IPS DF 19.7 (cell line): Measurements from ENCODE around the gene IGSF3.

Experiments used
- DNase-seq: peaks from one replicate; pipeline ENCODE4 v3.0.0-alpha.2; 2013; ENCODE audit warnings: low read depth, low spot score

The IGSF3 gene

DNA sequence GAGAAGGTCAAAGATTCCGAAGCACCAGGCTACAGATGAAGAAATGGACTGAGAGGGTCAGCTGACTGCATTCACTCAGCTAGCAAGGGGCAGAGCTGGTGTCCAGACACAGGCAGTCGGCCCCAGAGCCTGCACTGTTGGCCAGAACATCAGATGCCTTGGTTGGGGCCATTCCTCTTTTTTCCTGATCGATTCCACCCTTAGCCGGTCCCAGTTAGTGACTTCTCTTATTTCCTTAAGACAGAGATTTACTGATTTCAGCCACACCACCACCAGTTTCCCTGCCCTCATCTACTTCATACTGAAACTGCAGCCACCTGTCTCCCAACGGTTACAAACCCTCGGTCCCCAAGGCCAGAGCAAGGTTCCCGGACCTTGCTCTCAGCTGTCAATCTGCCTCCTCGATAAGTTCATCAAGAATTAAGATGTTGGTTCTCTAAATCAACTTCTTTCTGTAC, 108.2 kb downstream of the IGSF3 start:
- DNase-seq, result no peak

DNA sequence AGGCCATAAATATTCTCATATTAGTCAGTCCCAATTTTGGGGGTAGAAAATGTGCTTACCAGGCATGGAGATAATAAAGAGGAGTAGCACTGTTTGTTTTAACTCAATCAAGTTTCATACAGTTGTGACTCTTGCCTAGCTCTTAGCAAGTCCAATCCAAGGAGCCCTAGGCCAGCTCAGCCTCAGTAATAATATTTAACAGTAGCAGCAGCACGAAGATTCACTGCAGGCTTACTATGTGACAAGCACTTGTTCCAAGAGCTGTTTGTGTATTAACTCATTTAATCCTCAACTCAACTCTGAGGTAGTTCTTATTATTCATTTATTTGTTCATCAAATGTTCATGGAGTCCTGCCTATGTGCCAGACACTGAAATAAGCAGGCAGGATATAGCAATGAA, 109.0 kb downstream of the IGSF3 start:
- no peak for DNase-seq

DNA sequence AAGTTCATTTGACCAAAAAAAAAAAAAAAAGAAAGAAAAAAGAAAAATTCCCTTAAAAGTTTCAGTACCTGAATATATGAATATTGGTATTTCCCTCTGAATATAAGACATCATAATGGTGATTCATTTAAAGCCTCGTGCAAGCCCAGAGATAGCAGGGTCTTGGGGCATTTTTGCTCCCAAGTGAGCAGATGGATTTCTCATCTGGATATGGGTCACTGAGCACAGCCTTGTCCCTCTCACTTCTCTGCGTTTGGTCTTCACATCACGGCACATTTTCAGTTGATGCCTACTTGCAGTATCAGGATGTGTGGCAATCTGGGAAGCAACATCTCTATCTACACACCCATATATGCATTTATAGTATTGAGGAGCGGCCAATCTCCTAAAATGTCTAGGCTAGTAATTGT, 109.4 kb downstream of the IGSF3 start:
- no peak for DNase-seq

DNA sequence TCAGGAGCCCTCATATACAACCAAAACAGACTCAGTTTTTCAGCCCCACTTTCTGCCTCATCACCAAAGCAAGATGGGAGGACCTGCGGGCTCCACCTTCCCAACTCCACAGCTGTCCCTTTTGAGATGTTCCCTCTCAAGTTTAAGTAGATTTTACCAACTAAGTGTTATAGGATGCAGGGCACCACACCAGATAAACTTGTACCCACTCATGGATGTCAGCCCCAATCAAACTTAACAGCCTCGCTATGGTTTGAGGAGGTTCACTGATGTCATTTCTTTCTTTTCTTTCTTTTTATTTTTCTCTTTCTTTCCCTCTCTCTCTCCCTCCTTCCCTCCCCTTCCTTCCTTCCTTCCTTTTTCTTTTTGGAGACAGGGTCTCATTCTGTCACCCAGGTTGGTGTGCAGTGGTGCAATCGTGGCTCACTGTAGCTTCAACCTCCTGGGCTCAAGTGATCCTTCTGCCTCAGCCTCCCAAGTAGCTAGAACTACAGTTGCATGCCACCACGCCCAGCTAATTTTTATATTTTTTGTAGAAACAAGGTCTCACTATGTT, 110.1 kb downstream of the IGSF3 start:
- no peak for DNase-seq

DNA sequence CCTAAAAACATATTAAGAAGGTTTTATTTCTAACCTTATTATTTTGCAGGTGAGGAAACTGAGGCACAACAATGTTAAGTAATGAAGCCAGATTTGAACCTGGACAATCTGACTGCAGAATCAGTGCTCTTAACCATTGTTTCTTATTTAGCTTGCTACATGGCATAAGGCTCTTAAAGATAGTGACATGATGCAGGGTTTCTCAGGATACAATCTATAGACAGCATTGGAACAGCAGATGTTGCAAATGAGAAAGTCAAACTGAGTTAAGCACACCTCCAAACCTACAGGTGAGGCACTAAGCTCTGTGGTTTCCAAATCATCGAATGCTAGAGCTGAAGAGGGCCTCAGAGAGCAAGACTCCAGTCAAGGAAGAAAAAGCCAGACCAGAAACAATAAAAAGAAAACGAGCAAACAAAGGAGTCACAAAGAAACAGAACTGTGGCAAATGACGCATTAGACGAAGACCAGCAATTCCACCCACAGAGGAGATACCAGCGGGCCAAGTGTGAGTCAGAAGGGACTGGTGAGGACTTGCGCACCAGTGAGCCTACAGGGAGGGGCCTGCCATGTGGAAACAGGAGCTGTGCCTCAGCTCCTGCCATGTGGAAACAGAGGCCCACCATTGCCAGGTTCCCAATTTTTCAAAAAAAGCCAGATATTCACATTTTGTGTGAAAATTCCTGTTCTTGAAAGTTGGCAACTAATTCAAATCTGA, 111.1 kb downstream of the IGSF3 start:
- DNase-seq, result no peak

DNA sequence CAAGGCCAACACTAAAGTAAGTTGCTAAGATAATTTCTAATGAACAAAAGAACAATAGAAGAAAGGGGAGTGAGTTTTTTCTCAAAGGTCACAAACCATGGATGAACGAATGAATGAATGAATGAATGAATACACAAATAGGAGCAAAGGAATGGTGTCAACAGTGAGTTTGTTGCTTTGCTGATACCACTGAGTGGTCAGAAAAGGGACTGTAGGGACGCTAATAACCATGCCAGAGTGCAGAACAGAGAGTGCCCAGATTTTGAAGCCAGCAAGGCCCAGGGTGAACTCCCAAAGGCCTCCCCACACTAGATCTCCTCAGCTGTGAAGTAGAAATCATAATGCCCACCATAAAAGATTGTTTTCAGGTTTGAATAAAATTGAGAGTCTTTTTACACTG, 112.6 kb downstream of the IGSF3 start:
- no peak for DNase-seq

DNA sequence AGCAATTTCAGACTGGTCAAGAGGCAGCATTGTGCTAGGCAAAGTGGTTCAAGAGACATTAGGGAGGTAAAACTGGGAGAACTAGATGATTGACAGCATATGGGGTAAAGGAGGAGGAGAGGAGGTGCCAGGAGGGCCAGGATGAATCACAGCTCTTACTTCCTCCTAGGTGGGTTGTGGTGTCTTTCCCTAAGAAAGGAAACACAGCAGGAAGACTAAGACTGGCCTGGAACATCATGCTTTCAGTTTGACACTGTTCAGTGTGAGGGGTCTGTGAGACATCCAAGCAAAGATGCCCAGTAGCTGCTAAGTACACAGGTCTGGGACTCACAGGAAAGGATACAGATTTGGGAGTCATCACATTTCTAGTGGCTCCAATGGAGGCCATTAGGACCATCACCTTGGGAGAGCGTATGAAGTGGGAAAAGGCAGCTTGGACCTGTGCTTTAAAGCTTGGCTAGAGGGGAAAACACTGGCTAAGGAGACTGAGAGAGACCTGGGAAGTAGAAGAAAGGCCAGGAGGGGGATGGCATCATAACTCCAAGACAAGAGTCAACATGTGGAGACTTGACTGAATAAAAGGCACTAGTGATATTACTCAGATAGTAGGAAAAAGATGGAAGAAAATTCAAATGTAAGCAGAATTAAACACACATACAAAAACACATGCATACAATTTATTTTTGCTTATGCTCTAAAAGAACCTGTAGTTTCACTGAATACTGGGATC, 114.0 kb downstream of the IGSF3 start:
- no peak for DNase-seq

DNA sequence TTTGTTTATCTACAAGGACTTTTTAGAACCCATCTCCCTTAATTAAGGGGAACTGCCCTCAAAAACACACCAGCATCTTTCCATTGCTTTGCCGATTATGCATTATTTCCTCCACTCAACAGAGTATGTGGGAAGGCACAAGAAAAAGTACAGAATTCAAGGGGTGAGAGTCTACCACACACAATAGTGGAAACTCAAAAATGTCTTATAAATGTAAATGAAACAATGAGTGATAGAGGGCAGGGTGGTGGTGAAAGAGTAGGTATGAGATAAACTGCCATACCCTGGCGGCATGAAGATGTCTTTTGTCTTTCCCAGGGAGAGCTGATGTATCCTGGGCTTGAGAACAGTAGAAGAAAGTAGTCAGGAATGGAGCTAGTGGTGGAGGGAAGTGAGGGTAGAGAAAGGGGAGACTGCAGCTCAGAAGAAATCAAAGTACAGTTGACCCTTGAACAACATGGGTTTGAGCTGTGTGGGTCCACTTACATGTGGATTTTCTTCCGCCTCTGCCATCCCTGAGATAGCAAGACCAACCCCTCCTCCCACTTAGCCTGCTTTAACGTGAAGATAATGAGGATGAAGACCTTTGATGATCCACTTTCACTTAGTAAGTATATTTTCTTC, 121.1 kb downstream of the IGSF3 start:
- DNase-seq, result no peak

DNA sequence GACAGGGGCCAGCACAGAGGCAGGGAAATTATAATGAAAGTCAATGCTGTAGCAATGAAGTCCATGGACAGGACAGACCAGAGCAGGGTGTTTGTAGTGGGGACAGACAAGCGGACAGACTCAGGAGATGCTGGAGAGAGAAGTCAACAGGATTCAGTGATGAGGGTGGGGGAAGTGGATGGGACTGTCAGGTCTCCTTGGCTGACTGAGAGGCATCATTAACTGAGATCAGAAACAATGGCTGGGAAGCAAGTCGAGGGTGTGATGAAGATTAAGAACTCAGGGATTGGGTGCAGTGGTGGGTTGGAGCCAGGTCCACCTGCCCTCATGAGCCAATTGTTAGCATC, 122.2 kb downstream of the IGSF3 start:
- DNase-seq, result no peak

DNA sequence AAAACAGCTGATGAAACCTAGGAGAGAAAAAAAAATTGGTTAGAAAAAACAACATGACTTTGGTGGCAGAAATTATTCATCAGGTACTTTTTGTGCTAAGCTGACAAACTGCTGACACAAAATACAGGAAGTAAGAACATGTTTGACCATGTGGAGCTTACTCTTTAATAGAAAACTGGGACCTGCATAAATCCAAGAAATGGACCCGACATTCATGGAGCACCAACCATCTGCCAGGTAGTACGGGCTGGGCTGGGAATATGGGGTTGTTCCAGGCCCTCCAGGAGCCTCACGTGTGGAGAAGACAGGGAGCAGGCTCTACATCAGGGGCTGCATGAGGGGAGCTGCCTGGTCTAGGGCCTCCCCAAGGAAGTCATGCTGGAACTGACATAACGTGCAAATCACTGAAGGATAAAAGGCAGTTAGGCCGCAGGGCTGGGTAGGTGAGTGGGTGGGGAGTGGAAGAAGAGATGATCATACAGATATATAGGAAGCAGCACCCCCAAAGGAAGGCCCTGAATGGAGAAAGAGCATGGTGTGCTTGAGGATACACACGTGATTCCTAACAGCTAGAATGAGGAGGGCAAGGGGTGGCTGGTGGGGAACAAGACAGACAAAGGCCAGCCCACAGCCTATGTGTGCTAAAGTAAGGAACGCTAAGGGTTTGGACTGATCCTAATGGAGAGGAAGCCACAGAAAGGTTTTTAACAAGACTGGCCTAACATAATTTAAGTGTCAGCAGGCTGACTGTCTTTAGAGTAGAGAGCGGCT, 122.8 kb downstream of the IGSF3 start:
- no peak for DNase-seq

DNA sequence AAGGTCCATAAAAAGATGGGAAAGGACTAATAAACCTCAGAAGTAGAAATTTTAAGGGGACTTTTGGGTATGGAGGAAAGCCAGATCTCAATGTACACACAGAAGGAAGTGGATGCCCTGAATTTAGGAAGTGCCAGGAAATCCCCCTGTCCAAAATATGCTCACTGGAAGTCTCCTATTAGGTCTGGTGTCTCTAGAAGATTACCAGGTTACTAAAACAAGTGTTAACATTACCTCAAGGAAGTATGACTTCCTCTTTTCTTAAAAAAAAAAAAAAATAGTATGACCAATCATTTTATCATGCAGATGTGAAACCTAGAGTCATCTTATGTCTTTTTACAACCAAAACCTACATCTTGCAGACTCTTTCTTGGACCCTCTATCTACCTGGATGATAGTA, 127.4 kb downstream of the IGSF3 start:
- DNase-seq, result no peak

DNA sequence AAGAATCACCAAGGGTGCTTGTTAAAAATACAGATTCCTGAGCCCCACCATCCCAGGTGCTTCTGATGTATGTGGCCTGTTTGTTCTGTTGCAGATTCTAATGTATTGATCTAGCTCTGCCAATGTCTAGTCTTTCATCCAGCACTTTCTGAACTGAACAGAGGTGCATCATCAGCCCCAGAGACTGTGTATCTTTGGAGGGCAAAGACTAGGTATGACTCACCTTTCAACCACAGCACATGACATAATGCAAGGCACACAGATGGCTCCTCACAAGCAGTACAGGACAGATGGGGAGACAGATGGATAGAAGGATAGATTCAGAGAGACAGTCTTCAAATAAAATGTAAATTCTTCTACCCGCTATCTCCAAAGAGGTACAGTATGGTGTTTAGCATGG, 129.0 kb downstream of the IGSF3 start:
- no peak for DNase-seq

DNA sequence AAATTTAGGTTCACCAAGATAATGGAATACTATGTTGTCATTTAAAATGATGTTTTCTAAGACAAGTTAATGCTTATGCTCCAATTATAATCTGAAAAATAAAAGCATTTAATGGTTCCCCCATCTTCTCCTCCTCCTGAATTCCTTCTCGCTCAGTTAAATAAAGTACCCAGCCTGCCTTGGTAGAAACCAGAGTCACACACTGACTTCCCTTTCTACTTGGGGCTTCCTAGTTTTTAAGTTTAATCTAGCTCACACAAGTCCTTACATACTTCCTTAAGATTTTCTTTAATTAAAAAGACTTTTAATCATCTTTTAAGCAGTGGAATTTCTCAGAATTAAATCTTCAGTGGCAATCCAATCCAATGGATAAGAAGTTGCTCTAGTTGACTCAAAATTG, 129.6 kb downstream of the IGSF3 start:
- DNase-seq, result no peak

DNA sequence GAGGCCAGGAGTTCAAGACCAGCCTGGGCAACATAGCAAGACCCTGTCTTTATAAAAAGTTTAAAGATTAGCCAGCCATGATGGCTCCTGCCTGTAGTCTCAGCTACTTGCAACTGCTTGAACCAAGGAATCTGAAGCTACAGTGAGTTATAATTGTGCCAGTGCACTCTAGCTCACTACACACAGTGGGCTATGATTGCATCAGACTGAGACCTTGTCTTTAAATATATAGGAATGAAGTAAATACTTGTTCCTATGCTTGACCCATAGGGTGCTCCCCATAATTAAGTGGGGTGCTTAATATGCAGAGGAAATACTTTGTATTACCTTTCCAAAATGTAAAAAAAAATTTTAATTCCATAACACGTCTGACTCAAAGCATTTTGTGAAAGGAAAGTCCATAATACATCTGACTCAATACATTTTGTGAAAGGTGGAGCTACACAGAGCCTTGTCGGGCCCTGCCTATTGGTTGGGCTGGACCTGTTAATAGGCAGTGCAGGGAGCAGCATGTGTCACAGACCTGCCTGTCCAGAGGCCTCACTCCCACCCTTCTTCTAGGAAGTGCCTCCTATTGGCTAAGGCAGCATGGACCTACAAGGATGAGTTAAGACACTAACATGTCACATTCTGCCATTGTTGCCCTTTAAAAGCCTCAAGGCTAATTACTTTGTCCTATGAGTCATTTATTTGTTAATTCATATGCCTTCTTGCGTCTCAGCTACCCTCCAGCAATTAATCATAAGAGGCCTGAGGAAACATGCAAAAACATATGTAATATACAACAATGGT, 130.3 kb downstream of the IGSF3 start:
- DNase-seq, result no peak

DNA sequence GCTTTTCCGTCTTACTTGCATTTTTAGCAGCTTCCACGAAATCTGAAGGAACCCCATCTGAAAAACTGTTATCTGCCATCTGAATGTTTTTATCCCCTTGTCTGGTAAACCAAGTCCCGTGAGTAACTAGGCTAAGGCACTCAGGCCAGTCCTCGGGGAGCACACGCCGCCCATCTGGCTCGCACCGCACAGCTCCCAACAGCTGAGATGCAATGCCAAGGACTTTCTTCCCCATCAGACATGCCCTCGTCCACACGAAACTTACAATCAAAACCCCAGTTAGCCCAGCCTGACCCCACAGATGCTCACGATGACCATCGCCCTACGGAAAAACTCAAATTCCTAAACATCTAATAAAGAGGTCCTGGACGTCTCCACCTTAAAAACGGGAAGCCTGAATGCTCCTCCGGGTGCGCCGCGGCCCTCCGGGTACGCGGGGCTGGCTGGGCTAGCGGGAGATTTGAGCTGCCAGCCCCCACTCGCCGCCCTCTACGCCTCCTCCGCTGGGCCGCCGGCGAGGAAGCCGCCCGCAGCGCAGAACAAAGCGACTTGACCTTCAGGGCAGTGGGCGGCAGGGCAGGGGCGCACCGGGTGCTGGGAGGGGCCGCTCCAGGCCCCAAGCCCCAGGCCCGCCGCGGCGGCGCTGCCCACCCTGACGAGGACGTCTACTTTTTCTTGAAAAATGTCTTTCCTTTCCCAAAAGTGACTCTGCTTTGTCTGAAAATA, 133.4 kb downstream of the IGSF3 start:
- no peak for DNase-seq

DNA sequence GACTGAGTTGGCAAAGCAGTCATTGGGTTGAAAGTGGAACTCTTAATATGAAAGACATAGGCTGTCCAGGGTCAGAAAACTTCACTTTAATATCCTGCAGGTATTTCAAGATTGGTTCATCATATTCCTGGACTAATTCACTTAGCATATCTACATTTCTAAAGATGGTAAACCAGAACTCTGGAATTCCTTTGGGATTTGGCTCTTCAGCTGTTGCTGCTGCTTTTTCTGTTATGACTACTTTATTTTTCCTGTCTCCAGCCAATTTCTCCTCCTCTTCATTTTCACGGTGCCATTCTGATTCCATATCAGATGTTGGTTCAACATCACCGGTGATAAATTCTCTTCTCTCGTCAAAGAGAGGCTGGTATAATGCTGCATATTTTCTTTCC, 134.1 kb downstream of the IGSF3 start:
- DNase-seq, result no peak

DNA sequence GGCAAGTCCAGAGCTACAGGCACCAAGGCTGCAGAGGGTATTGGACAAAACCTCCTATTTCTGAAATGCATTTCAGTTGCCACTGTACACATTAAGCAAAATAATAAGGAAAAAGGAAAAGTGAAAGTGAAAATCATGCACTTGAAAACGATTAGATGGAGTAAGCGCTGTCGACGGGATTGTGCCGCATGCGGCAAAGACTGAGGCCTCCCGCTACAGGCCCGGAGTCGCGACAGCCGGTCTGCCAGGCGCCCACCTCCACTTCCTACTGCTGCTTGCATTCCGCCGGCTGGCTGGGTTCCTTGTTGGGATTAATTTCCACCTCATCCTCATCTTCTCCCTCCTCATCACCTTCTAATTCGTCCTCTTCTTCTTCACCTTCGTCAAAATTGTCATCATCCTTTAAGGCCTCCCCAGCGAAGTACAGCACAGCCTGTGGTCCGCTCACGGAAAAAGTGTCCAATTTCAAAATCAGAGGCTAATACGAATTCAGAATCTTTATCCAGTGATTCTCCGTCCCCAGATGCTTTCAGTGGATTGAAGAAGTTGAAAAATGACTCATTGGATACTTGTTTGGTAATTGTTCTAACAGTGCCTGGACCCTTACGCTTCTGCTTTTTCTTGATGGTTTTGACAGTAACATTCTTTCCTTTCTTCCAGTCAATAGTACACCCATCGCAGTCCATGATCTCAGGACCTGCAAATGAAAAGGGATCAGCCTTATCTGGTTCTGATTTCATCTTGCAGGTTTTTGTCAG, 134.7 kb downstream of the IGSF3 start:
- DNase-seq, result no peak

DNA sequence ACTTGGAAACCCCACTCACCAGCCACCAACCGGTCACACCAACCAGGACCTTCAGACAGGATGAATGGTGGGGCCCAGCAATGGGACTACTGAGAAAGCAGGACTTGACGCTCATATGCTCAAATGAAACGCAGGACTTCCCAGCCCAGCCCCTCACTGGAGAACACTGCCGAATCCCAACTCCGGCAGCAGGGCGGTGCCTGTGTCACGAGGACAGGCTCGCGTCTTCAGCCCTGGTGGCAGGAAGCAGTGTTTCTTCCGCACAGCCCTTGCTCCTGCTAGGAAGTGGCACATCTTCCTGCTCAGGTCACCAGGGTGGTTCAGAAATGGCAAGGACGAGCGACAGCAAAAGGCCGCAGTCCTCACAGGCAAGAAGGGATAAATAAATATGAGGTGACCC, 135.6 kb downstream of the IGSF3 start:
- no peak for DNase-seq

DNA sequence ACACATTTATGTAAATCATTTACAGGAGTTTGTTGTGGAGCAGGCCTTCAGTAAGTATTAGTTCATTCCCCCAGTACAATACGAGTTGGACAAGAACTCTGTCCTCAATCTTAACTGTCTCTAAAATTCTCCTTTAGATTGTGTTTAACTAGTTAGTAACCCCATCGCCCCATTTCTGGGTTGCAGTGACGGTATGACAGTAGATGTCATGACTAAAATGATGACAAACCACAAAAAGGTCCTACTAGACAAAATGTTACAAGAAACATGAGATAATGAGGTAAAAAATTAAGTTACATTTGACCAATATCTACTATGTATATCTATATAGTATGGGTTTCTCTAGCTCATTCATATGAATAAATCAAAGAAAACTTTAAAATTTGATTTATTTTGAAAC, 137.9 kb downstream of the IGSF3 start:
- DNase-seq, result no peak

DNA sequence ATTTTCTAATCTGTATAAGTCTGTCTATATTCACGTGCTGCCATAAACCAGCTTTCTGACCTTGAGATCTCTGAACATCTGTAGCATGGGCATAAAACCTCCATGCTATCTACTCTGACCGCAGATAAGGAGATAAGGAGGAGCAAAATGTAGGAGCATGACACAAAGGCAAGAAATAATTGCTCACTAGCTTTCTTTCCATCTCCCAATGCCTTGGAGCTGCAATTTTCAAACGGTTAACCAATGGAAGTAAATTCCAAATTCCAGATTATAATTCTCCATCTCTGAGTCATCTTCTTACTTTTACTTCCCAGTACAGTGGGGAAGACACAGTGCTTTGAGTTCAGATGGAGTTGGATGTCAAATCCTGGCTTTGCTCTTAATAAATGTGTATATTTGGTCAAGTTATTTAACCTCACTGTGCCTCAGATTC, 138.3 kb downstream of the IGSF3 start:
- DNase-seq, result no peak
